Nephron (organoid): ENCODE measurements around the gene CDK11A.

ENCODE experiments used
- H3K27ac Mint-ChIP-seq, 3 experiments: 2 replicates each; pipeline ENCODE4 v1.8.0; 2020; ENCODE audit warnings: mixed read lengths in 3 of 3, mild to moderate bottlenecking in 2 of 3, moderate library complexity in 1 of 3
- H3K27me3 Mint-ChIP-seq: 2 replicates; pipeline ENCODE4 v1.8.0; 2021; ENCODE audit warnings: low read depth, mild to moderate bottlenecking, moderate library complexity, mixed read lengths
- H3K36me3 Mint-ChIP-seq: 2 replicates; pipeline ENCODE4 v1.8.0; 2020; ENCODE audit warnings: low read depth, mixed read lengths
- H3K4me1 Mint-ChIP-seq: 2 replicates; pipeline ENCODE4 v1.8.0; 2020; ENCODE audit warnings: mixed read lengths
- H3K4me3 Mint-ChIP-seq, 3 experiments: 2 replicates each; pipeline ENCODE4 v1.8.0; 2020; ENCODE audit warnings: mild to moderate bottlenecking in 3 of 3, mixed read lengths in 3 of 3, moderate library complexity in 2 of 3
- H3K9me3 Mint-ChIP-seq: 2 replicates; pipeline ENCODE4 v1.8.0; 2020; ENCODE audit warnings: mixed read lengths
- TF ChIP-seq, protein P1 (sequence below), 3 experiments: fragments of 200-600 bp; sonication (generic); IDR thresholded peaks; one replicate each; pipeline ENCODE4 v1.5.0; 2021; ENCODE audit warnings: antibody characterized with exemption in 3 of 3; ENCODE audit not compliant: unreplicated experiment in 3 of 3

Gene CDK11A

DNA sequence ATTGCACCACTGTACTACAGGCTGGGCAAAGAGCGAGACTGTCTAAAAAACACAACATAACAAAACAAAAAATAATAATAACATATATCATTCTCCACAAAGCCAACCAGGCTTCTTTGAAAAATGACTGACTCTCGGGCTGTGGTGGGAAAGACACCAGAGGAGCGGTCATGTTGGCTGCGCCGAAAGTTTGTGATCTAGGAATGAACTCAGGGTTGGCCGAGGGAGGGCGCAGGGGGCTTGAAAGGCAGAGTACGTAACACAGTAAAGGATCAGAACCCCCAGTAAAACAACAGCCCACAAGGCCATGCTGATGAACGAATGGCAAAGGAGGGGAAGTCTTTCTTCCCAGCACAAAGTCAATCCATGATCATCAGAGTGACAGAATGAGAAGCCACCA lies 36.3 kb downstream of the CDK11A start:
- Mint-ChIP-seq H3K27me3 (no peaks in the 10 kb centered on the region), H3K9me3 (no peaks in the 10 kb centered on the region), H3K4me3 (peak overlapping the region; percentile 40 to 73 (median 52)), H3K36me3 (peaks cover 17% of the 10 kb centered on the region), H3K27ac (peak overlapping the region in 1 of 3 experiments; percentile 56), H3K4me1 (peaks cover 5% of the 10 kb centered on the region)
- TF ChIP-seq, protein P1, sequence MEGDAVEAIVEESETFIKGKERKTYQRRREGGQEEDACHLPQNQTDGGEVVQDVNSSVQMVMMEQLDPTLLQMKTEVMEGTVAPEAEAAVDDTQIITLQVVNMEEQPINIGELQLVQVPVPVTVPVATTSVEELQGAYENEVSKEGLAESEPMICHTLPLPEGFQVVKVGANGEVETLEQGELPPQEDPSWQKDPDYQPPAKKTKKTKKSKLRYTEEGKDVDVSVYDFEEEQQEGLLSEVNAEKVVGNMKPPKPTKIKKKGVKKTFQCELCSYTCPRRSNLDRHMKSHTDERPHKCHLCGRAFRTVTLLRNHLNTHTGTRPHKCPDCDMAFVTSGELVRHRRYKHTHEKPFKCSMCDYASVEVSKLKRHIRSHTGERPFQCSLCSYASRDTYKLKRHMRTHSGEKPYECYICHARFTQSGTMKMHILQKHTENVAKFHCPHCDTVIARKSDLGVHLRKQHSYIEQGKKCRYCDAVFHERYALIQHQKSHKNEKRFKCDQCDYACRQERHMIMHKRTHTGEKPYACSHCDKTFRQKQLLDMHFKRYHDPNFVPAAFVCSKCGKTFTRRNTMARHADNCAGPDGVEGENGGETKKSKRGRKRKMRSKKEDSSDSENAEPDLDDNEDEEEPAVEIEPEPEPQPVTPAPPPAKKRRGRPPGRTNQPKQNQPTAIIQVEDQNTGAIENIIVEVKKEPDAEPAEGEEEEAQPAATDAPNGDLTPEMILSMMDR (IDR thresholded peaks at IDR 0.05; ENCODE audit: unreplicated experiment in 3 of 3), result no peak

GRCh38 chr1:1684031-1684681 lies 40.0 kb downstream of the CDK11A start:
- TF ChIP-seq, protein P1 (IDR thresholded peaks at IDR 0.05; ENCODE audit: unreplicated experiment in 3 of 3), result no peak
- no peaks in the 10 kb centered on the region for H3K9me3 Mint-ChIP-seq
- H3K36me3 Mint-ChIP-seq, result peaks cover 17% of the 10 kb centered on the region
- H3K4me3 Mint-ChIP-seq, result no peak overlapping the region
- H3K4me1 Mint-ChIP-seq, result peaks cover 5% of the 10 kb centered on the region
- H3K27me3 Mint-ChIP-seq, result no peaks in the 10 kb centered on the region
- H3K27ac Mint-ChIP-seq, result peak overlapping the region in 1 of 3 experiments; percentile 22

DNA sequence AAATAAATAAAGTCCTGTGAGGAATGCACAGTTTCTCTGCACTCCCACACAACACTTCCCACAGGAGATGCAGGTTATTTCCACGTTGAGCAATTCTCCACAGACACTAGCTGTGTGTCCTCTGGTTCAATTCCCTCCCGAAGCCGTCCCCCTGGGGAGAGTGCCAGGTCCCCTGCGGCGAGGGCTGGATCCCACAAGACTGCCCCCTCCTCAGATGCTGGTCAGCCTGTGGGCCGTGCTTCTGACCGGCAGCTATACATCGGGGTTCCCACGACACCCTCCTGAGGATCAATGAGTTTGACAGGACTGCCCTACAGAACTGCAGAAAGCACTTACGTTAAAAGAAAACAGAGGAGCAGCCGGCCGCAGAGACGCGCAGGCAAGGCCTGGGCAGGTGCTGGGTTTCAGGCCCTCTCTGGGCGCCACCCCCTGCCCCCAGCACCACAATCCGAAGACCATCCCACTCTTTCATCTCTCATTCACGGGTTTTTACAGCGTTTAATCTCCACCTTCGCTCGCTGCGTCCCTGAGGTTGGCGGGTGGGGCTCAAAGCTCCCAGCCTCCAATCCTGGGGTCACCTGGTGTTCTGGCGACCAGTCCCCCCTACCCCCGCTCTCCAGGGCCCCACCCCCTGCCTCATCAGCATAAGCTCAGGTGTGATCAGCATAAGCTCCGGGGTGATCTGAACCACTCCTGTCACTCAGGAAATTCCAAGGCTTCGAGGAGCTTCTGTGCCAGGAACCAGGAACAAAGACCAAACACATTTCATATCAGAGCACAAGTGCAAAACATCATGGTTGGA lies 40.9 kb downstream of the CDK11A start:
- no peaks in the 10 kb centered on the region for H3K9me3 Mint-ChIP-seq
- H3K4me1 Mint-ChIP-seq, result peaks cover 5% of the 10 kb centered on the region
- TF ChIP-seq, protein P1 (IDR thresholded peaks at IDR 0.05; ENCODE audit: unreplicated experiment in 3 of 3), result no peak
- peaks cover 17% of the 10 kb centered on the region for H3K36me3 Mint-ChIP-seq
- H3K27me3 Mint-ChIP-seq, result no peaks in the 10 kb centered on the region
- H3K27ac Mint-ChIP-seq, result peak overlapping the region in 1 of 3 experiments; percentile 22
- H3K4me3 Mint-ChIP-seq, result no peak overlapping the region

DNA sequence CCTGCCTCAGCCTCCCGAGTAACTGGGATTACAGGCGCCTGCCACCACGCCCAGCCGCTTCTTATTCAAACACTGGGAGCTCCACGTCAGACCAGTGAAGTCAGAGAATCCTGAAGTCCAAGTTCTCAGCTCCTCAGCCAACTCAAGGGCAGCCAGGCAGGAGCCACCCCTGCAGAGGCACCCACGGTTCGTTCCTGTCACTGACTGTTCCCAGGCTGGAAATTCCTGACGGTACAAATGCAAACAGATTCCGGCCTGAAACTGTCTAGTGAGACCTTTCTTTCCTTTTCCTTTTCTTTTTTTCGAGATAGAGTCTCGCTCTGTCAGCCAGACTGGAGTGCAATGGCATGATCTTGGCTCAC lies 43.3 kb downstream of the CDK11A start:
- H3K4me1 Mint-ChIP-seq, result no peaks in the 10 kb centered on the region
- H3K4me3 Mint-ChIP-seq, result no peak overlapping the region
- no peaks in the 10 kb centered on the region for H3K9me3 Mint-ChIP-seq
- TF ChIP-seq, protein P1 (IDR thresholded peaks at IDR 0.05; ENCODE audit: unreplicated experiment in 3 of 3), result no peak
- no peak overlapping the region for H3K27ac Mint-ChIP-seq
- H3K27me3 Mint-ChIP-seq, result no peaks in the 10 kb centered on the region
- H3K36me3 Mint-ChIP-seq, result peaks cover 17% of the 10 kb centered on the region

- no peaks in the 10 kb centered on the region for H3K4me1 Mint-ChIP-seq
- TF ChIP-seq, protein P1 (IDR thresholded peaks at IDR 0.05; ENCODE audit: unreplicated experiment in 3 of 3), result no peak
- peaks cover 15% of the 10 kb centered on the region for H3K36me3 Mint-ChIP-seq
- H3K9me3 Mint-ChIP-seq, result no peaks in the 10 kb centered on the region
- no peak overlapping the region for H3K4me3 Mint-ChIP-seq
- H3K27me3 Mint-ChIP-seq, result no peaks in the 10 kb centered on the region
- no peak overlapping the region for H3K27ac Mint-ChIP-seq
Measured at GRCh38 chr1:1680031-1680911, 43.9 kb downstream of the CDK11A start.
